Tibial nerve (tissue), 4 donors: Measurements from ENCODE around the gene CYP24A1. TPM values are rescaled to one million over a fixed set of nuclear protein-coding genes. Genes with fewer than 3 reads are reported as not detected.

Experiments
- DNase-seq, 2 donors: peaks; one replicate each; pipeline ENCODE4 v3.0.0-alpha.2; 2019; ENCODE audit warnings: low spot score in 2 of 2
- H3K27ac ChIP-seq, 4 donors: fragments of 200-600 bp; sonication (generic) in 3 of 4; one replicate each; pipeline ENCODE4 v1.5.1; 2017 to 2019; ENCODE audit warnings: mild to moderate bottlenecking in 1 of 4
- H3K27me3 ChIP-seq, 2 donors: fragments of 200-600 bp; sonication (generic) in 1 of 2; one replicate each; pipeline versions ENCODE4 v1.5.1 to v1.6.0; 2017 to 2019
- H3K36me3 ChIP-seq, 3 donors: fragments of 200-600 bp; sonication (generic); one replicate each; pipeline ENCODE4 v1.5.1; 2018 to 2019
- H3K4me1 ChIP-seq, 4 donors: fragments of 200-600 bp; sonication (generic) in 3 of 4; one replicate each; pipeline ENCODE4 v1.5.1; 2017 to 2019
- H3K4me3 ChIP-seq, 4 donors: fragments of 200-600 bp; sonication (generic) in 3 of 4; one replicate each; pipeline ENCODE4 v1.5.1; 2017 to 2019; ENCODE audit warnings: mild to moderate bottlenecking in 1 of 4, moderate library complexity in 1 of 4
- H3K9me3 ChIP-seq, 4 donors: fragments of 200-600 bp; sonication (generic) in 3 of 4; one replicate each; pipeline ENCODE4 v1.5.1; 2017 to 2019
- CTCF ChIP-seq, 5 experiments: fragments of 200-600 bp in 3 of 5; fragments of 450-650 bp in 2 of 5; sonication (generic) in 3 of 5; IDR thresholded peaks; one replicate each; pipeline ENCODE4 v1.5.1; 2016 to 2019; ENCODE audit warnings: antibody characterized with exemption in 5 of 5, mild to moderate bottlenecking in 3 of 5, moderate library complexity in 2 of 5
- EP300 ChIP-seq, 2 donors: sonication (generic); formaldehyde crosslinking; IDR thresholded peaks; one replicate each; pipeline ENCODE4 v1.6.1; 2017; ENCODE audit warnings: antibody characterized with exemption in 2 of 2, mild to moderate bottlenecking in 1 of 2
- POLR2A ChIP-seq, 2 donors: fragments of 450-650 bp; IDR thresholded peaks; one replicate each; pipeline ENCODE4 v1.6.1; 2017; ENCODE audit warnings: antibody characterized with exemption in 2 of 2, mild to moderate bottlenecking in 2 of 2, moderate library complexity in 2 of 2
- WGBS, 2 donors: methylation state at CpG; one replicate each; pipeline ENCODE4 v1.1.5; 2018; 5-methylcytosine and 5-hydroxymethylcytosine counted together
- total RNA-seq, 4 donors: library from RNA; depleted of rRNA; stranded (reverse); fragments of >200 nt; gene quantifications; one replicate each; pipeline ENCODE4 v1.1.0, GENCODE V29; 2016

CYP24A1 gene
- total RNA-seq, 4 donors from 2014 or later = not detected

DNA sequence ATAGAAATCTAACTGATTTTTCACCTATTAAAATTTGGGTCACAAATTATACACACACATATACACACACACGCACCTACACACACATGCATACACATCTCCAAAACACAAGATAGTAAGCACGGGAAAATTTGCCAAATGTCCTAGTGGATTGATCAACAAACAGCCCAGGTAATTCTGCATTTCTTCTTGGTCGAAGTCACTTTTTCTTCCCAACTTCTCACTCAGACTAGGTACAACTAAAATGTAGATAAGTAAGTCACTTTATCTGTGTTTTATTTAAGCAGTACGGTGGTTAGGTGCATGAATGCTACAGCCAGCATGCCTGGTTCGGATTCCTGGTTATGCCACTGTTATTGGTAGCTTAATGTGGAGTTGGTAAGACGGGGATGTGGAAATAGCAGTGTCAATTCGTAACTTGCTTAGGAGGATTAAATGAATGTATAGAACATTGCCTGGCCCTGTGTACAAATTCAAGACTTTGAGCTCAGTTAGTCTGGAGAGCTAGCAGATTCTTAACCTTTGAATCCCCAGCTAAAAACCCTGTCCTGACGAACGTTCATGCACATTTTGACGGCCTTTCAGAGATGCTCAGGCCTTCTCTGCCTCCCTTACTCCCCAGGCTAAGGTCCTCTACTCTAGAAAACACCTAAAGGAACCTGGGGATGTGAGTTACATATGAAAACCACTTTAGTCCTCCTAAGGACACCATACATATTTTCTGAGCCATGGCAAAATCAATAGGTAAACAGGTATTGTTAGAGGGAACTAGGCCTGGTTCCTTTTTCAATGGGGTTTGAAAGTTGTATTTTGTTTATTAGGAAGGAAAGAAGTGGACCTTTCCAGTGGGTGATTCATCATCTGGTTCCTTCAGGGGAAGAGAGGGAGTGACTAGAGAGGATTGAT, 50.9 kb downstream of the CYP24A1 start:
- Histone ChIP-seq H3K27me3 (no peaks in the 10 kb centered on the region), H3K4me3 (no peak overlapping the region), H3K4me1 (no peaks in the 10 kb centered on the region), H3K27ac (no peak overlapping the region), H3K9me3 (no peaks in the 10 kb centered on the region), H3K36me3 (no peaks in the 10 kb centered on the region)
- DNase-seq = no peak
- WGBS, 2 donors = 82 to 91% methylated on average over 10 of the region's 10 CpGs
- no peak for TF ChIP-seq POLR2A (IDR thresholded peaks at IDR 0.05)
- no peak for TF ChIP-seq EP300 (IDR thresholded peaks at IDR 0.05)
- TF ChIP-seq CTCF (IDR thresholded peaks at IDR 0.05) = no peak

DNA sequence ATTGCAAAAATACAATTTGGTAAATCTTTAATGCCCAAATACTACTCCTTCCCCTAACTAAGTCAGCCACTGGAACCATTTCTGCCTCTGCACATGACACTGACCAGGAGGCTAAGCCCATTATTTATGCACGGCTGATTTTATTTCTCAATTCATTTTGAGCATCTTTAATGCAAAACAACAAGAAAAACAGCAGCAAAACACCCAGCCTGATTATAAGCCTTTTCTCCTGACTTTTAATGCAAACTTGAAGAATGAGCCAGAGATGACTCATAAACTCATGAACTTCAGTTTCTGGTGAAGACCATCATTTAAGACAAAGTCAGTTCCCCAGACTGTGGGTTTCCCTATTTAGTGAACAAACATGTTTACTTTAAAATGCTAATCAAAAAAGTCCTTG, 51.6 kb downstream of the CYP24A1 start:
- H3K4me3 ChIP-seq = no peak overlapping the region
- H3K9me3 ChIP-seq = no peaks in the 10 kb centered on the region
- DNase-seq = no peak
- no peak for TF ChIP-seq CTCF (IDR thresholded peaks at IDR 0.05)
- TF ChIP-seq EP300 (IDR thresholded peaks at IDR 0.05) = no peak
- TF ChIP-seq POLR2A (IDR thresholded peaks at IDR 0.05) = no peak
- H3K4me1 ChIP-seq = no peaks in the 10 kb centered on the region
- no peaks in the 10 kb centered on the region for H3K27me3 ChIP-seq
- H3K27ac ChIP-seq = no peak overlapping the region
- 52 to 71% methylated on average over 1 of the region's 1 CpG for WGBS, 2 donors
- H3K36me3 ChIP-seq = no peaks in the 10 kb centered on the region

- Histone ChIP-seq H3K4me3 (no peak overlapping the region), H3K4me1 (no peaks in the 10 kb centered on the region), H3K27me3 (no peaks in the 10 kb centered on the region), H3K27ac (no peak overlapping the region), H3K9me3 (no peaks in the 10 kb centered on the region), H3K36me3 (no peaks in the 10 kb centered on the region)
- 68 to 76% methylated on average over 2 of the region's 2 CpGs for WGBS, 2 donors
- DNase-seq = no peak
- TF ChIP-seq POLR2A (IDR thresholded peaks at IDR 0.05) (no peak), EP300 (IDR thresholded peaks at IDR 0.05) (no peak), CTCF (IDR thresholded peaks at IDR 0.05) (no peak)
Observed at GRCh38 chr20:54119744-54120143, 54.0 kb downstream of the CYP24A1 start.

GRCh38 chr20:54118220-54119001, 55.4 kb downstream of the CYP24A1 start:
- Histone ChIP-seq H3K36me3 (no peaks in the 10 kb centered on the region), H3K4me3 (no peak overlapping the region), H3K4me1 (no peaks in the 10 kb centered on the region), H3K27me3 (no peaks in the 10 kb centered on the region), H3K9me3 (no peaks in the 10 kb centered on the region), H3K27ac (no peak overlapping the region)
- no peak for TF ChIP-seq POLR2A (IDR thresholded peaks at IDR 0.05)
- TF ChIP-seq CTCF (IDR thresholded peaks at IDR 0.05) = no peak
- TF ChIP-seq EP300 (IDR thresholded peaks at IDR 0.05) = no peak
- no peak for DNase-seq
- 76 to 83% methylated on average over 9 of the region's 9 CpGs for WGBS, 2 donors
